Aorta (tissue), 5 donors: Measurements from ENCODE around the gene PIP5K1C. TPM values are rescaled to one million over a fixed set of nuclear protein-coding genes. Genes with fewer than 3 reads are reported as not detected.

Experiments
- ATAC-seq: fragments of 200-7000 bp; cut with Tn5 transposase; one replicate; pipeline ENCODE4 v1.9.1; 2022; ENCODE audit warnings: moderate library complexity; ENCODE audit not compliant: low FRiP score
- DNase-seq, 2 donors: peaks; one replicate each; pipeline ENCODE4 v3.0.0-alpha.2; 2020
- H3K27ac ChIP-seq, 2 donors: one replicate each; pipeline ENCODE4 v1.5.1; 2013; ENCODE audit warnings: low read length in 2 of 2, mild to moderate bottlenecking in 2 of 2, moderate library complexity in 2 of 2, control low read depth in 1 of 2, inconsistent platforms in 1 of 2, low read depth in 1 of 2
- H3K27me3 ChIP-seq, 2 donors: one replicate each; pipeline ENCODE4 v1.6.1; 2013; ENCODE audit warnings: control low read depth in 1 of 2, low read length in 1 of 2, mild to moderate bottlenecking in 1 of 2, moderate library complexity in 1 of 2; ENCODE audit not compliant: insufficient read depth in 2 of 2, control insufficient read depth in 1 of 2
- H3K36me3 ChIP-seq, 2 donors: one replicate each; pipeline ENCODE4 v1.6.1; 2013; ENCODE audit warnings: control low read depth in 1 of 2, low read length in 1 of 2, mild to moderate bottlenecking in 1 of 2; ENCODE audit not compliant: insufficient read depth in 2 of 2, control insufficient read depth in 1 of 2
- H3K4me1 ChIP-seq, 2 donors: one replicate each; pipeline ENCODE4 v1.6.1; 2013; ENCODE audit warnings: low read length in 2 of 2, control low read depth in 1 of 2, mild to moderate bottlenecking in 1 of 2, moderate library complexity in 1 of 2; ENCODE audit not compliant: insufficient read depth in 2 of 2, control insufficient read depth in 1 of 2
- H3K4me3 ChIP-seq, 2 donors: one replicate each; pipeline ENCODE4 v1.5.1; 2013; ENCODE audit warnings: low read length in 2 of 2, control low read depth in 1 of 2, mild to moderate bottlenecking in 1 of 2
- H3K9me3 ChIP-seq: one replicate; pipeline ENCODE4 v1.6.1; 2013; ENCODE audit warnings: mild to moderate bottlenecking, low read length; ENCODE audit not compliant: control insufficient read depth
- WGBS, 2 donors: extraction: QIAGEN DNeasy Blood & Tissue Kit; methylation state at CpG; one replicate each; pipeline ENCODE4 v1.1.7; 2013; 5-methylcytosine and 5-hydroxymethylcytosine counted together
- intact Hi-C, 2 donors: fragments of 100-400 bp; cut with DNase I; formaldehyde crosslinking; loops; one replicate each; pipeline versions ENCODE4 v1.14.2 to v1.15.0; 2022
- polyA plus RNA-seq, 2 donors: library from polyadenylated mRNA; stranded (reverse); fragments of 200-250 nt; gene quantifications; one replicate each; pipeline ENCODE4 v1.2.3, GENCODE V29; 2013
- total RNA-seq, 2 donors: library from RNA; stranded (reverse); fragmentation: NEBNext Ultra II Directional; extraction: Animal tissue kit (Norgen Biotek cat#: 25700); gene quantifications; one replicate each; pipeline ENCODE4 v1.2.1, GENCODE V29; 2021
- donor health status: healthy with polysubstance abuse.
- donor health status: Bipolar disorder and iron deficiency.
- donor health status: DM: no; HTN: no; CAD: no.
- donor health status: DM: no; HTN: no; CAD: no.
- donor health status: DM: yes; HTN: yes; CAD: no.

Gene PIP5K1C
- total and polyA plus RNA-seq, 4 donors: 25.2 to 83.3 (median 52.8) TPM

DNA sequence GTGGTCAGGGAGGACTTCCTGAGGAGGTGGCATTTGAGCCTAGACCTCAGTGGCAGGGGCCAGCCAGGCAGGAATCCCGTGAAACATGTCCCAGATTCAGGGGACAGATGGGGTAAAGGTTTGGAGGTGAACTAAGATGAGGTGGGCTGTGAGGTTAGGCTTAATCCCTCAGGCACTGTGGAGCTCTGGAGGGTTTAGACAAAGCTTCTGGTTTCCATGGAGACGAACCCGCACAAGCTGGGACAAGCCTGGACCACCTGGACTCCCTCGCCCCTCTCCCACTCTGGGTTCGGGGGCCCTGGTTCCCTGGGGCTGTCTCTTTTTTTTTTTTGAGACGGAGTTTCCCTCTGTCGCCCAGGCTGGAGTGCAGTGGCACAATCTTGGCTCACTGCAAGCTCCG lies 23.6 kb upstream of the PIP5K1C start:
- no peak for DNase-seq
- Histone ChIP-seq H3K27ac (no peak overlapping the region), H3K4me3 (no peak overlapping the region), H3K4me1 (no peaks in the 10 kb centered on the region), H3K9me3 (no peaks in the 10 kb centered on the region), H3K27me3 (no peaks in the 10 kb centered on the region), H3K36me3 (no peaks in the 10 kb centered on the region)
- ATAC-seq: no peak
- intact Hi-C loops: loop anchor here in 1 of 2 donors (10.0 kb wide), 1 partner anchor 419 kb away; no protein-coding TSS in a partner anchor
- WGBS, 2 donors: 46 to 50% methylated on average over 8 of the region's 8 CpGs

DNA sequence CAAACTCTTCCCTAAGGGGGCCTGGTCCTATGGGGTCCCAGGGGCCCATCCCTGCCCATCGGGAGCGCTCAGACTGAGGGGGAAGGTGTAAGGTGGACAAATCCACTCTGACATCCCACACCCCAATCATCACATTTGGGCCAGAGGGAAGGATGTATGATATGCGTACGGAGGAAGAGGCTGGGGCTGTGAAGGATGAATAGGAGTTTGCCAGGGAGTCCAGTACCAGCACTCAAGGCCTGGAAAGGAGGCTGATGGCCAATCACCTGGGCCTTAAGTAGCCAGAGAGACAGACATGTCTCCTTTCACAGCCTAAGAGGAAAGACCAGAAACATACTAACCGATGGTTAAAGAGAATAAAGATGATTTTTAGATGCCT lies 22.8 kb upstream of the PIP5K1C start:
- intact Hi-C loops: loop anchor here in 1 of 2 donors (10.0 kb wide), 1 partner anchor 418 kb away; no protein-coding TSS in a partner anchor
- no peaks in the 10 kb centered on the region for H3K27me3 ChIP-seq
- DNase-seq (no peak), ATAC-seq (no peak)
- no peaks in the 10 kb centered on the region for H3K9me3 ChIP-seq
- no peaks in the 10 kb centered on the region for H3K36me3 ChIP-seq
- no peak overlapping the region for H3K27ac ChIP-seq
- WGBS, 2 donors: 75 to 81% methylated on average over 5 of the region's 5 CpGs
- H3K4me3 ChIP-seq: no peak overlapping the region
- no peaks in the 10 kb centered on the region for H3K4me1 ChIP-seq

DNA sequence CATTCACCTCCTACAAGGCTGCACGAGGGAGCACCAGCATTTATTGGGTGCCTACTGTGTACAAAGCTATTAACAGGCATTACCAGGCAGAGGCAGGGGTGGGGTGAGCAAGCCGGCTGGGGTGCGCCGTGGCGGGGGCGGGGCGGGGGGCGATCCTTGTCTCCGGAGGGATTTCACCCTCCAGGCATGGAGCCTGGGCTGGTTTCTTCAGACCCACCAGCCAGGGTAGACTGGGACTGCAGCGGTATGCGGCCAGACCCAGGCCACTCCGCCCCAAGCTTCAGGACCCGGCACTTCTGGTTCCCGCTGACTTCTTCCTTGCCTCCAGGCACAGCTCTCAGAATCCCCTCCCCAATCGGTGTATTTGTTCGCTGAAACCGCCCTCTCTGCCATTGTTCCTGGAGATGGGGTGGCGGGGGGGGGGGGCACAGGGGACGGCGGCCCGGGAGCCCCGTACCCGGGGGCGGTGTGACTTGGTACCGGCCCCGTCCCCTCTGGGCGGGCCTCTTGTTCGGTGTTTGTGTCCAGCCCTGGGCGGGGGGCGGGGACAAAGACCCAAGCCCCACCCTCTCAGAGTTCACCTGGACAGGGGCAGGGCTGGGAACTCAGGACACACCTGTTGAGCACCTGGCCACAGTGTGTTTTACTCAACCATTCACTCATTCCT lies 22.3 kb upstream of the PIP5K1C start:
- H3K27me3 ChIP-seq: no peaks in the 10 kb centered on the region
- ATAC-seq (no peak), DNase-seq (no peak)
- H3K27ac ChIP-seq: no peak overlapping the region
- 1 to 3% methylated on average over 23 to 30 of the region's 30 CpGs for WGBS, 2 donors
- H3K36me3 ChIP-seq: no peaks in the 10 kb centered on the region
- no peak overlapping the region for H3K4me3 ChIP-seq
- intact Hi-C loops: loop anchor here in 1 of 2 donors (10.0 kb wide), 1 partner anchor 418 kb away; no protein-coding TSS in a partner anchor
- no peaks in the 10 kb centered on the region for H3K4me1 ChIP-seq
- no peaks in the 10 kb centered on the region for H3K9me3 ChIP-seq

DNA sequence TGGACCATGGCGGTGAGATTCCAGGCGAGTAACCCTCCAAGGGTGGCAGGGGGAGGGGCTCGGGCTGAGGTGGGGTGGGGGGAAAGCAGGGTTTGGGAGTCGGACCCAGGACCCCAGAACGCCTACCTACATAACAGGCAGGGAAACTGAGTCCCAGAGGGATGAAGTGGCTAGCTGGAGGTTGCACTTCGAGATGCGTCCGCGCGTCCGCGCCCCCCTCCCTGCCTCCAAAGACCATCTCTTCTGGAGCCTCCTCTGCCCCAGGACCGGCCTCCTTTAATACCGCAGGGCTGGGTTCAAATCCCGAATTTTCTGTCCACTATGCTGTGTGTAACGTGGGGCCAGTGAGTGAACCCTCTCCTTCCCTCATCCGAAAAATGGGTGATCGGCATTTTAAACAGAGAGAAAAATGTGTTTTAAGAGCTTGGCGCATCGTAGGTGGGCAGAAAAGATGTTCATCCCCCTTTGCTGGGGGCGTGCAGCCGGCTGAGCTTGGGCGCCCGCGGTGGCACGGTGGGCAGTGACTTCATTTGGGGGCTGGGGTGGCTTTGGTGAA lies 21.7 kb upstream of the PIP5K1C start:
- no peak overlapping the region for H3K27ac ChIP-seq

DNA sequence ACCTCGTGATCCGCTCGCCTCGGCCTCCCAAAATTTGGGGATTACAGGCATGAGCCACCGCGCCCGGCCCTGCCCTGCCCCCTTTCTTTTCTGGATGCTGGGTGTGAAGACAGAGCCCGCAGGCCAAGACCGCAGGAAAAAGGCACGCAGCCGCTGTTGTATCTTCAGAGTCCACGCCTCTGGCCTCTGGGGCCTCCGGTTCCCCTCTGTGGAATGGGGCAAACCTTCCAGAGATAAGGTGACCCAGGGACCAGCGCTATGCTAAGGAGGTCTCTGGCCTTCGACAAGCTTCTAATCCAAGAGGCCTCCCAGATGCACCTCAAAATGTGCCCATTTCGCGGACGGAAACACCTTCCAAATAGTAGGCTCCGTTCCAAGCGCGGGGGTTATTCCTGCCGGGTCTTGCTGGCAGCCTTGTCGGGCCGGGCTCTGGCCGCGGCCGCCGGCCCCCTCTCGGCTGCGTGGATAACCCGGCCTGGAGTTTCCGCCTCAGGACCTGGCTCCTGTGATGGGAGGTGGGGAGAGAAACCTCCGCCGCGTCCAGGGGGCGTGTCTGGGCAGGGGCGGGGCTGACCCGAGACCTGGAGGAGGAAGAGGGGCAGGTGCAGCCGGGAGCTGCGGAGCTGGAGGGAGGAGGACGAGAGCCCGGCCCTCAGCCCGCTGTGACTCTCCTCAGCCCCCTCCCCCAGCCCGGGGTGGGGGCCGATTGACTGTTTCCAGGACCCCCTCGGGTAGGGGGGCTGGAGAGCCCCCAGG lies 21.0 kb upstream of the PIP5K1C start:
- H3K27ac ChIP-seq: no peak overlapping the region
- intact Hi-C loops: loop anchor here in 1 of 2 donors (10.0 kb wide), 1 partner anchor 417 kb away; no protein-coding TSS in a partner anchor
- no peak overlapping the region for H3K4me3 ChIP-seq
- H3K4me1 ChIP-seq: no peaks in the 10 kb centered on the region
- peak; percentile 85 to 92 for DNase-seq
- no peaks in the 10 kb centered on the region for H3K9me3 ChIP-seq
- 19 to 21% methylated on average over 45 to 46 of the region's 46 CpGs for WGBS, 2 donors
- no peaks in the 10 kb centered on the region for H3K36me3 ChIP-seq
- no peaks in the 10 kb centered on the region for H3K27me3 ChIP-seq
- peak; percentile 88 for ATAC-seq

More for the DNA sequence above, 21.7 kb upstream of the PIP5K1C start:
- peak; percentile 36 for ATAC-seq
- WGBS, 2 donors: 2% methylated on average over 26 of the region's 26 CpGs
- Histone ChIP-seq H3K9me3 (no peaks in the 10 kb centered on the region), H3K4me1 (no peaks in the 10 kb centered on the region), H3K4me3 (no peak overlapping the region), H3K36me3 (no peaks in the 10 kb centered on the region), H3K27me3 (no peaks in the 10 kb centered on the region)
- intact Hi-C loops: loop anchor here in 1 of 2 donors (10.0 kb wide), 1 partner anchor 417 kb away; no protein-coding TSS in a partner anchor
- no peak for DNase-seq

DNA sequence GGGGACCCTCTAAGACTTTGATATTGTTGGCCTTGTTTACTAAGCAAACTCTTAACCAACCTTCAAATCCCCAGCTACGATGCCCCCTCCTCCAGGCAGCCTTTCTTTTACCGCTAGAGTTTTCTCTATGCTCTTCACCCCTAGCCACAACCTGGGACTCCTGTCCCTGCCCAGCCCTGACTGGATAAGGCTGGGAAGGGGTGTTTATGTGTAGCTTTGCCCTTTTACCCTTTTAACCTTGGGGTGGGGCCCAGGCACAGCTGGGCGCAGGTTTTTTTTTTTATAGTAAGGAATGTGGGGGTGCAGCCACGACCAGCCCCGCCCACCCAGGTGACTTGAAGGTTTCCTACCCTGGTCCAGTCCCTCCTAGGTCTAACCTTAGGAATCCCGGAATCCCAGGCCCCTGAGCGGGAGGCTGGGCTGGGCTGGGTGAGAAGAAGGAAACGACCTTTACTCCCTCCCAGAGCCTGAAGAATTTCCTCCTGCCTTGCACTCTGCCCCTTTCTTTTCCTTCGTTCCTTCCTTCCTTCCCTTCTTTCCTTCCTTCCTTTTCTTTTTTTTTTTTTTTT lies 20.2 kb upstream of the PIP5K1C start:
- WGBS, 2 donors: 24 to 30% methylated on average over 9 of the region's 9 CpGs
- DNase-seq (no peak), ATAC-seq (no peak)
- Histone ChIP-seq H3K27ac (no peak overlapping the region), H3K4me3 (no peak overlapping the region), H3K4me1 (no peaks in the 10 kb centered on the region), H3K36me3 (no peaks in the 10 kb centered on the region), H3K9me3 (no peaks in the 10 kb centered on the region), H3K27me3 (no peaks in the 10 kb centered on the region)
- intact Hi-C loops: loop anchor here in 1 of 2 donors (10.0 kb wide), 1 partner anchor 416 kb away; no protein-coding TSS in a partner anchor

DNA sequence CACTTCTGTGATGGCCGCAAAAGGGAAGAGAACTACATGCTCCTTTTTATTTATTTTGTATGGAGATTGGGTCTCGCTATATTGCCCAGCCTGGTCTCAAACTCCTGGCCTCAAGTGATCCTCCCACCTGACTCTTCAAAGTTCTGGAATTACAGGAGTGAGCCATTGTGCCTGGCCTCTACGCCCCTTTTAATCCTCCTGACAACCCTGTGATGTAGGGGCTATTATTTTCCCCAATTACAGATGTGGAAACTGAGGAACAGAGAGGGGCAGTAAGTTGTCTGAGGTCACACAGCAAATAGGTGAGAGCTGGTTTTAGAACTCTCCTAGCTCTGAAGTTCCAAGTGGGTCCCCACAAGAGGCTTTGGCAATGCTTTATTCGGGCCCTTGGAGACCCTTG lies 19.6 kb upstream of the PIP5K1C start:
- Histone ChIP-seq H3K4me1 (no peaks in the 10 kb centered on the region), H3K27ac (no peak overlapping the region), H3K36me3 (no peaks in the 10 kb centered on the region), H3K27me3 (no peaks in the 10 kb centered on the region), H3K9me3 (no peaks in the 10 kb centered on the region), H3K4me3 (no peak overlapping the region)
- WGBS, 2 donors: 85 to 94% methylated on average over 4 of the region's 4 CpGs
- intact Hi-C loops: loop anchor here in 1 of 2 donors (10.0 kb wide), 1 partner anchor 415 kb away; no protein-coding TSS in a partner anchor
- ATAC-seq: no peak
- no peak for DNase-seq

DNA sequence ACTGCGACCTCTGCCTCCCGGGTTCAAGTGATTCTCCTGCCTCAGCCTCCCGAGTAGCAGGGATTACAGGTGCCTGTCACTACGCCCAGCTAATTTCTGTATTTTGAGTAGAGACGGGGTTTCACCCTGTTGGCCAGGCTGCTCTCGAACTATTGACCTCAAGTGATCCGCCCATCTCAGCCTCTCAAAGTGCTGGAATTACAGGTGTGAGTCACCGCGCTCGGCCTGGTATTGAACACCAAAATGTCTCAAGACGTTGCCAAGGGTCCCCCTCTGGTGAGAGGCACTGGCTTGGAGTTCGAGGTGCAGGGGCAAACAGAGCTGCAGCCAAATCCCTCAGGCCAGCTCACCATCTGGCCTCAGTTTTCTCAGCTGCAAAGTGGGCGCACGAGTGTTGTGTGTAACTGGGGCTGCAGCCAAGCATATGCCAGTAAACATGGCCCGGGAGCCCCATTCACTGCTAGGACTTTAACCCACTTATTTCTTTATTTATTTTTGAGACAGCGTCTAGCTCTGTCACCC lies 15.9 kb upstream of the PIP5K1C start:
- Histone ChIP-seq H3K36me3 (no peaks in the 10 kb centered on the region), H3K4me3 (no peak overlapping the region), H3K9me3 (no peaks in the 10 kb centered on the region), H3K27ac (no peak overlapping the region), H3K4me1 (no peaks in the 10 kb centered on the region), H3K27me3 (no peaks in the 10 kb centered on the region)
- 83 to 88% methylated on average over 16 of the region's 16 CpGs for WGBS, 2 donors
- intact Hi-C loops: no loop called here
- no peak for ATAC-seq
- no peak for DNase-seq
